A549 (cell line): ENCODE results near the gene TRPM4.

Experiments used
- EHMT2 ChIP-seq: fragments of 200-600 bp; sonication (generic); IDR thresholded peaks from 2 replicates; pipeline ENCODE4 v1.6.1; 2016; ENCODE audit warnings: antibody characterized with exemption, low read depth, mild to moderate bottlenecking, moderate library complexity
- REST ChIP-seq: fragments of 200-600 bp; sonication (generic); IDR thresholded peaks from 2 replicates; pipeline ENCODE4 v1.6.1; 2016; ENCODE audit warnings: antibody characterized with exemption, mild to moderate bottlenecking, moderate library complexity
- RFX5 ChIP-seq: fragments of 450-650 bp; IDR thresholded peaks from 2 replicates; pipeline ENCODE4 v1.7.1; 2014; ENCODE audit warnings: antibody characterized with exemption, mild to moderate bottlenecking, moderate library complexity
- SMC3 ChIP-seq: fragments of >200 bp; sonication (Bioruptor Twin); formaldehyde crosslinking; IDR thresholded peaks from 3 replicates; pipeline ENCODE4 v1.6.1; 2018; ENCODE audit warnings: inconsistent platforms
- TF ChIP-seq, protein P1 (sequence below): fragments of >200 bp; sonication (Bioruptor Twin); formaldehyde crosslinking; IDR thresholded peaks from 3 replicates; pipeline ENCODE4 v1.5.1; 2016

- TF ChIP-seq EHMT2: no peak
- no peak for TF ChIP-seq RFX5
- TF ChIP-seq REST: no peak
- no peak for TF ChIP-seq SMC3
- TF ChIP-seq, protein P1, sequence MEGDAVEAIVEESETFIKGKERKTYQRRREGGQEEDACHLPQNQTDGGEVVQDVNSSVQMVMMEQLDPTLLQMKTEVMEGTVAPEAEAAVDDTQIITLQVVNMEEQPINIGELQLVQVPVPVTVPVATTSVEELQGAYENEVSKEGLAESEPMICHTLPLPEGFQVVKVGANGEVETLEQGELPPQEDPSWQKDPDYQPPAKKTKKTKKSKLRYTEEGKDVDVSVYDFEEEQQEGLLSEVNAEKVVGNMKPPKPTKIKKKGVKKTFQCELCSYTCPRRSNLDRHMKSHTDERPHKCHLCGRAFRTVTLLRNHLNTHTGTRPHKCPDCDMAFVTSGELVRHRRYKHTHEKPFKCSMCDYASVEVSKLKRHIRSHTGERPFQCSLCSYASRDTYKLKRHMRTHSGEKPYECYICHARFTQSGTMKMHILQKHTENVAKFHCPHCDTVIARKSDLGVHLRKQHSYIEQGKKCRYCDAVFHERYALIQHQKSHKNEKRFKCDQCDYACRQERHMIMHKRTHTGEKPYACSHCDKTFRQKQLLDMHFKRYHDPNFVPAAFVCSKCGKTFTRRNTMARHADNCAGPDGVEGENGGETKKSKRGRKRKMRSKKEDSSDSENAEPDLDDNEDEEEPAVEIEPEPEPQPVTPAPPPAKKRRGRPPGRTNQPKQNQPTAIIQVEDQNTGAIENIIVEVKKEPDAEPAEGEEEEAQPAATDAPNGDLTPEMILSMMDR: peak; percentile 14; the same call in 2 of the 3 replicates
Measured at GRCh38 chr19:49213791-49214190, 56.2 kb downstream of the TRPM4 start.
